ENCODE results near the gene ERFE. TPM values are rescaled to one million over a fixed set of nuclear protein-coding genes. Genes with fewer than 3 reads are reported as not detected.

ERFE gene
- total RNA-seq, 2 donors from 2014 or later: 0.66 TPM; not detected in 1

- WGBS, 2 donors: 82 to 87% methylated on average over 19 of the region's 19 CpGs
- intact Hi-C loops (cut with DNase I): no loop called here
- no peak for TF ChIP-seq POLR2A (IDR thresholded peaks at IDR 0.05)
- TF ChIP-seq, protein P1, sequence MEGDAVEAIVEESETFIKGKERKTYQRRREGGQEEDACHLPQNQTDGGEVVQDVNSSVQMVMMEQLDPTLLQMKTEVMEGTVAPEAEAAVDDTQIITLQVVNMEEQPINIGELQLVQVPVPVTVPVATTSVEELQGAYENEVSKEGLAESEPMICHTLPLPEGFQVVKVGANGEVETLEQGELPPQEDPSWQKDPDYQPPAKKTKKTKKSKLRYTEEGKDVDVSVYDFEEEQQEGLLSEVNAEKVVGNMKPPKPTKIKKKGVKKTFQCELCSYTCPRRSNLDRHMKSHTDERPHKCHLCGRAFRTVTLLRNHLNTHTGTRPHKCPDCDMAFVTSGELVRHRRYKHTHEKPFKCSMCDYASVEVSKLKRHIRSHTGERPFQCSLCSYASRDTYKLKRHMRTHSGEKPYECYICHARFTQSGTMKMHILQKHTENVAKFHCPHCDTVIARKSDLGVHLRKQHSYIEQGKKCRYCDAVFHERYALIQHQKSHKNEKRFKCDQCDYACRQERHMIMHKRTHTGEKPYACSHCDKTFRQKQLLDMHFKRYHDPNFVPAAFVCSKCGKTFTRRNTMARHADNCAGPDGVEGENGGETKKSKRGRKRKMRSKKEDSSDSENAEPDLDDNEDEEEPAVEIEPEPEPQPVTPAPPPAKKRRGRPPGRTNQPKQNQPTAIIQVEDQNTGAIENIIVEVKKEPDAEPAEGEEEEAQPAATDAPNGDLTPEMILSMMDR (IDR thresholded peaks at IDR 0.05): no peak
- DNase-seq: no peak
- no peak overlapping the region for H3K4me3 ChIP-seq
- no peak overlapping the region for H3K27ac ChIP-seq
- no peaks in the 10 kb centered on the region for H3K27me3 ChIP-seq
- peaks cover 8% of the 10 kb centered on the region for H3K4me1 ChIP-seq
- no peaks in the 10 kb centered on the region for H3K9me3 ChIP-seq
- no peak for ATAC-seq
- no peaks in the 10 kb centered on the region for H3K36me3 ChIP-seq (replicated peaks in 1 of 2; ENCODE audit: insufficient read depth in 1 of 2, low read depth in 2 of 2)
Measured at GRCh38 chr2:238124488-238125126, 34.2 kb upstream of the ERFE start.

GRCh38 chr2:238125127-238125885 lies 33.5 kb upstream of the ERFE start:
- DNase-seq (no peak), ATAC-seq (no peak)
- no peak overlapping the region for H3K4me3 ChIP-seq
- intact Hi-C loops (cut with DNase I): no loop called here
- TF ChIP-seq, protein P1 (IDR thresholded peaks at IDR 0.05): no peak
- no peak for TF ChIP-seq POLR2A (IDR thresholded peaks at IDR 0.05)
- peaks cover 1% of the 10 kb centered on the region for H3K4me1 ChIP-seq
- 90 to 96% methylated on average over 8 to 19 of the region's 20 CpGs for WGBS, 2 donors
- no peaks in the 10 kb centered on the region for H3K9me3 ChIP-seq
- no peak overlapping the region for H3K27ac ChIP-seq
- H3K27me3 ChIP-seq: no peaks in the 10 kb centered on the region
- no peaks in the 10 kb centered on the region for H3K36me3 ChIP-seq (replicated peaks in 1 of 2; ENCODE audit: insufficient read depth in 1 of 2, low read depth in 2 of 2)

- DNase-seq (no peak), ATAC-seq (no peak)
- H3K27me3 ChIP-seq: no peaks in the 10 kb centered on the region
- no peaks in the 10 kb centered on the region for H3K4me1 ChIP-seq
- H3K4me3 ChIP-seq: no peak overlapping the region
- no peaks in the 10 kb centered on the region for H3K36me3 ChIP-seq (replicated peaks in 1 of 2; ENCODE audit: insufficient read depth in 1 of 2, low read depth in 2 of 2)
- H3K9me3 ChIP-seq: no peaks in the 10 kb centered on the region
- no peak overlapping the region for H3K27ac ChIP-seq
- intact Hi-C loops (cut with DNase I): no loop called here
- TF ChIP-seq, protein P1 (IDR thresholded peaks at IDR 0.05): no peak
- no peak for TF ChIP-seq POLR2A (IDR thresholded peaks at IDR 0.05)
- WGBS, 2 donors: 72 to 96% methylated on average over 2 of the region's 2 CpGs
Measured at GRCh38 chr2:238126338-238126737, 32.4 kb upstream of the ERFE start.

- 82 to 83% methylated on average over 2 of the region's 2 CpGs for WGBS, 2 donors
- H3K27ac ChIP-seq: no peak overlapping the region
- H3K36me3 ChIP-seq (replicated peaks in 1 of 2; ENCODE audit: insufficient read depth in 1 of 2, low read depth in 2 of 2): no peaks in the 10 kb centered on the region
- DNase-seq (no peak), ATAC-seq (no peak)
- H3K9me3 ChIP-seq: no peaks in the 10 kb centered on the region
- TF ChIP-seq, protein P1 (IDR thresholded peaks at IDR 0.05): no peak
- no peak for TF ChIP-seq POLR2A (IDR thresholded peaks at IDR 0.05)
- no peaks in the 10 kb centered on the region for H3K27me3 ChIP-seq
- H3K4me3 ChIP-seq: no peak overlapping the region
- intact Hi-C loops (cut with DNase I): no loop called here
- no peaks in the 10 kb centered on the region for H3K4me1 ChIP-seq
Measured at GRCh38 chr2:238126775-238127164, 32.0 kb upstream of the ERFE start.

All from body of pancreas (tissue), 4 donors.